PC-3 (cell line): ENCODE data around the gene HDLBP. TPM values are rescaled to one million over a fixed set of nuclear protein-coding genes. Genes with fewer than 3 reads are reported as not detected.

Experiments
- ATAC-seq: fragments of 200-7000 bp; cut with Tn5 transposase; 2 replicates; pipeline ENCODE4 v1.9.1; 2020; ENCODE audit warnings: mild to moderate bottlenecking, moderate library complexity
- BruUV-seq: library from RNA; stranded (reverse); fragments of 400-500 nt; replicated peaks from 2 replicates; lab custom pipeline; 2021; lab: Mats Ljungman, UMichigan
- CTCF ChIA-PET: fragments of 300-600 bp; sonication (Branson Sonifier 250); formaldehyde crosslinking; loops from one replicate; lab custom pipeline; 2022; ENCODE audit warnings: antibody characterized with exemption; lab: Charles Lee
- POLR2A ChIA-PET: fragments of 300-600 bp; sonication (Branson Sonifier 250); formaldehyde crosslinking; loops from one replicate; lab custom pipeline; 2022; ENCODE audit warnings: antibody characterized with exemption; ENCODE audit not compliant: unreplicated experiment; lab: Charles Lee
- DNase-seq: peaks from one replicate; pipeline ENCODE4 v3.0.0-alpha.2; 2015
- H2AFZ ChIP-seq: fragments of 300-600 bp; sonication (generic); 2 replicates; pipeline ENCODE4 v1.6.0; 2016; ENCODE audit warnings: antibody characterized with exemption, low read length
- H3F3A ChIP-seq: fragments of 300-600 bp; sonication (generic); one replicate; pipeline ENCODE4 v1.6.0; 2017; ENCODE audit warnings: antibody characterized with exemption, low read length, control low read depth, mild to moderate bottlenecking; ENCODE audit not compliant: unreplicated experiment
- H3K27ac ChIP-seq: fragments of 300-600 bp; sonication (generic); 2 replicates; pipeline ENCODE4 v1.5.1; 2016; ENCODE audit warnings: mild to moderate bottlenecking, low read length
- H3K27me3 ChIP-seq: fragments of 300-600 bp; sonication (generic); 2 replicates; pipeline ENCODE4 v1.6.1; 2016; ENCODE audit warnings: low read length, mixed read lengths
- H3K36me3 ChIP-seq: fragments of 300-600 bp; sonication (generic); 2 replicates; pipeline ENCODE4 v1.6.1; 2016; ENCODE audit warnings: low read depth, mixed run types, low read length, mixed read lengths
- H3K4me1 ChIP-seq: fragments of 300-600 bp; sonication (generic); 2 replicates; pipeline ENCODE4 v1.5.1; 2016; ENCODE audit warnings: low read length; ENCODE audit not compliant: insufficient read depth
- H3K4me2 ChIP-seq: fragments of 300-600 bp; sonication (generic); 2 replicates; pipeline ENCODE4 v1.6.0; 2016; ENCODE audit warnings: low read length
- H3K4me3 ChIP-seq: fragments of 300-600 bp; sonication (generic); 2 replicates; pipeline ENCODE4 v1.5.1; 2016; ENCODE audit warnings: mild to moderate bottlenecking, low read length, mixed read lengths
- H3K79me2 ChIP-seq: fragments of 300-600 bp; sonication (generic); 2 replicates; pipeline ENCODE4 v1.6.1; 2017; ENCODE audit warnings: low read length, mixed read lengths
- H3K9ac ChIP-seq: fragments of 300-600 bp; sonication (generic); 2 replicates; pipeline ENCODE4 v1.6.0; 2016; ENCODE audit warnings: mild to moderate bottlenecking, low read length
- H3K9me2 ChIP-seq: fragments of 300-600 bp; sonication (generic); replicated peaks from 2 replicates; pipeline ENCODE4 v1.6.1; 2016; ENCODE audit warnings: mixed run types, low read length, mixed read lengths
- H3K9me3 ChIP-seq: fragments of 300-600 bp; sonication (generic); 2 replicates; pipeline ENCODE4 v1.6.1; 2016; ENCODE audit warnings: low read length, mixed read lengths
- H4K20me1 ChIP-seq: fragments of 300-600 bp; sonication (generic); 2 replicates; pipeline ENCODE4 v1.6.1; 2016; ENCODE audit warnings: low read length, mixed read lengths
- CTCF ChIP-seq: fragments of 300-600 bp; sonication (generic); conservative IDR thresholded peaks from 2 replicates; pipeline ENCODE4 v1.5.1; 2017; ENCODE audit warnings: antibody characterized with exemption, low read depth, mild to moderate bottlenecking, low read length
- EZH2 ChIP-seq: fragments of 300-600 bp; sonication (generic); IDR thresholded peaks from one replicate; pipeline ENCODE4 v1.6.1; 2017; ENCODE audit warnings: antibody characterized with exemption, mild to moderate bottlenecking, low read length; ENCODE audit not compliant: unreplicated experiment
- EZH2phosphoT487 ChIP-seq: fragments of 300-600 bp; sonication (generic); IDR thresholded peaks from 2 replicates; pipeline ENCODE4 v1.6.1; 2018; ENCODE audit warnings: mild to moderate bottlenecking, antibody characterized with exemption, low read length, borderline replicate concordance
- intact Hi-C: fragments of 100-400 bp; cut with micrococcal nuclease; formaldehyde crosslinking; loops from 2 replicates; pipeline ENCODE4 v1.9.0; 2023
- total RNA-seq: library from RNA; depleted of rRNA; stranded (reverse); fragments of >200 nt; gene quantifications from 2 replicates; pipeline ENCODE4 v1.2.3, GENCODE V29; 2014

The HDLBP gene
- total RNA-seq, 1 experiment from 2014 or later = 410 TPM

- no TSS peak for BruUV-seq
- Histone ChIP-seq H3K9ac (no peak overlapping the region), H3K4me3 (no peak overlapping the region), H3K4me2 (no peak overlapping the region), H3K27ac (no peak overlapping the region), H3K27me3 (no peaks in the 10 kb centered on the region), H3F3A (no peaks in the 10 kb centered on the region), H2AFZ (no peak overlapping the region), H3K4me1 (peaks cover 25% of the 10 kb centered on the region), H3K9me3 (no peaks in the 10 kb centered on the region), H3K36me3 (peaks cover 55% of the 10 kb centered on the region), H3K79me2 (peaks cover 52% of the 10 kb centered on the region), H3K9me2 (no peaks in the 10 kb centered on the region), H4K20me1 (peaks cover 43% of the 10 kb centered on the region)
- CTCF ChIA-PET = interaction anchor here (0.5 kb wide), 1 partner anchor 51 kb away, joined by 3 read pairs; no protein-coding TSS in a partner anchor
- DNase-seq (no peak), ATAC-seq (no peak)
- TF ChIP-seq EZH2 (no peak), EZH2phosphoT487 (no peak), CTCF (no peak)
- intact Hi-C loops = no loop called here
- POLR2A ChIA-PET = interaction anchor here (0.6 kb wide), 1 partner anchor 8 kb away, joined by 5 read pairs; no protein-coding TSS in a partner anchor
Measured at GRCh38 chr2:241267249-241268067, 48.0 kb downstream of the HDLBP start.

- ATAC-seq = no peak
Measured at GRCh38 chr2:241265506-241265905, 50.0 kb downstream of the HDLBP start.

More at GRCh38 chr2:241265506-241265905, 50.0 kb downstream of the HDLBP start:
- Histone ChIP-seq H3K9ac (no peak overlapping the region), H3K4me1 (peaks cover 14% of the 10 kb centered on the region), H3K79me2 (peaks cover 34% of the 10 kb centered on the region), H4K20me1 (peaks cover 32% of the 10 kb centered on the region), H3K4me2 (no peak overlapping the region), H3K4me3 (no peak overlapping the region), H3K9me3 (no peaks in the 10 kb centered on the region), H3K36me3 (peaks cover 71% of the 10 kb centered on the region), H3F3A (no peaks in the 10 kb centered on the region), H3K27me3 (no peaks in the 10 kb centered on the region), H2AFZ (no peak overlapping the region), H3K9me2 (no peaks in the 10 kb centered on the region), H3K27ac (no peak overlapping the region)
- no peak for DNase-seq
- intact Hi-C loops = no loop called here
- BruUV-seq = no TSS peak
- CTCF ChIA-PET = no interaction called here
- POLR2A ChIA-PET = no interaction called here
- TF ChIP-seq EZH2 (no peak), EZH2phosphoT487 (no peak), CTCF (no peak)
